GM21381 (cell line): Measurements from ENCODE around the gene SPACDR.

Experiments
- ATAC-seq: cut with Tn5 transposase; IDR thresholded peaks from one replicate; pipeline ENCODE4 v1.9.1; 2021; ENCODE audit warnings: mild to moderate bottlenecking, moderate library complexity; ENCODE audit not compliant: unreplicated experiment

The SPACDR gene

GRCh38 chr7:100437150-100438100 lies 26.6 kb downstream of the SPACDR start:
- ATAC-seq: no peak

DNA sequence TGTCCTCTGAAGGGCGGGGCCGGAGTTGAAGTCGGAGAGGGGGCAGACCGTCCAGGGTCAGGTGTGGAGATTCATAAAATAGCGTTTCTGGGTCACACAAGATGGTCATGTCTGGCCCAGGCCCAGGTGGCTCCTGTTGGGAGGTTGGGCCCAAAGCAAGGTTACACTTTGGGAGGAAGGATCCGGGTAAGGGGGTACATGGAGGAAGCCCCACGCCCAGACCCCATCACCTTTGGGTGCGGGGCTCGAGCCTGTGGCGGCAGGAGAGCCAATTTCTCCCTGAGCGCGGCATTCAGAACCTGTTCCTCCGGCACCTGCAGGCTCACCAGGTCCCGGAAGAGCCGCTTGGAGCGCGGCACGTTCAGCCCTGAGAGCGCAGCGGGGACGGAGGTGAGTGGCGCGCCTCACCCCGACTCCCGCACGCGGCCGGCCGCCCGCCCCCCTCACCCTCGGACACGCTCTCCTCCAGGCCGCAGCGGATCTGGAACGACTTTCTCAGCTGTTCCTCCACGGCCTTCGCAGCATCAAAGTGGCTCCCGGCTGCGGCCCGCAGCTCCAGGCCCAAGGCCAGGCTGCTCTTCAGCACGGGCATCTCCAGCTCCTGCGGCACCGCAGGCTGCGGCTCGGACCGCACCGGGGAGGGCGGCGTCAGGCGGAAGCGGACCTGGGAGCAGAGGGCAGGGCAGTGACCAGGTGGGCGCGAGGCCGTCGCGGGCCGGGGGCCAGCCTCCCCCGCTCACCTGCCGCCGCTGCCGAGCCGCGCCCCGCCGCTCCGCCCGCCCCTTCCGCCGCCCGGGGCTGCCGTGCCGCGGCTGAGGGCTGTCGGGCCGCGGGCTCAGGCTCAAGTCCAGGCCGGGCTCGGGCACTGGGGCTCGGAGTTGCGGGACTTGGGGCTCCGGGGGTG lies 28.4 kb downstream of the SPACDR start:
- peak; percentile 24 for ATAC-seq

DNA sequence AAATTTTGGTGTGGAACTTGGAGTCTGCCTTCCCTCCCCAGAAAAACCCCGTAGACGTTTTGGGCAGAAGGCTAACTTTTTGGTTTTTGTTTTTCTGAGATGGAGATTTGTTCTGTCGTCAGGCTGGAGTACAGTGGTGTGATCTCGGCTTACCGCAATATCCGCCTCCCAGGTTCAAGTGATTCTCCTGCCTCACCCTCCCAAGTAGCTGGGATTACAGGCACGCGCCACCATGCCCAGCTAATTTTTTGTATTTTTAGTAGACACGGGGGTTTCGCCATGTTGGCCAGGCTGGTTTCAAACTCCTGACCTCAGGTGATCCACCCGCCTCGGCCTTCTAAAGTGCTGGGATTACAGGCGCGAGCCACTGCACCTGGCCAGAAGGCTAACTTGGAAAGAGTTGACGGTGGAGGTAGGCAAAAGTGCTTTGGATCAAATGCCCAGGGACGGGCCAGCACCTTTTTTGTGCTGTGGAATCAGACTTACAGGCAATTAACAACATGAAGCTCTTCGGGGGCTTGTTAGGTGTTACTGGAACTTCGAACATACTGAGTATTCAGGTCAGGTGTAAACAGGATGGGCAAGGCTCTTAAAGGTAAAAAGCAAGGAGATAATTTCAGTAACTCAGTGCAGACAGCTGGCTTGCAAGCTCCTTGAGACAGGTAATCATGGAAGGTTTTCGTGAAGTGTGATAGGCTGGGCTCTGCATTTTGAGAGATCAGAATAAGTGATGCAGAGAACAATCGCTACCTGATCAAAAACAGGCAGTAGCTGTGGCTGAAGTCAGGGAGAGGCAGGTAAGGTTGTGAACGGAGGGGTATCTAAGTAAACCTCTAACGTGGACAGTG lies 29.5 kb downstream of the SPACDR start:
- no peak for ATAC-seq

DNA sequence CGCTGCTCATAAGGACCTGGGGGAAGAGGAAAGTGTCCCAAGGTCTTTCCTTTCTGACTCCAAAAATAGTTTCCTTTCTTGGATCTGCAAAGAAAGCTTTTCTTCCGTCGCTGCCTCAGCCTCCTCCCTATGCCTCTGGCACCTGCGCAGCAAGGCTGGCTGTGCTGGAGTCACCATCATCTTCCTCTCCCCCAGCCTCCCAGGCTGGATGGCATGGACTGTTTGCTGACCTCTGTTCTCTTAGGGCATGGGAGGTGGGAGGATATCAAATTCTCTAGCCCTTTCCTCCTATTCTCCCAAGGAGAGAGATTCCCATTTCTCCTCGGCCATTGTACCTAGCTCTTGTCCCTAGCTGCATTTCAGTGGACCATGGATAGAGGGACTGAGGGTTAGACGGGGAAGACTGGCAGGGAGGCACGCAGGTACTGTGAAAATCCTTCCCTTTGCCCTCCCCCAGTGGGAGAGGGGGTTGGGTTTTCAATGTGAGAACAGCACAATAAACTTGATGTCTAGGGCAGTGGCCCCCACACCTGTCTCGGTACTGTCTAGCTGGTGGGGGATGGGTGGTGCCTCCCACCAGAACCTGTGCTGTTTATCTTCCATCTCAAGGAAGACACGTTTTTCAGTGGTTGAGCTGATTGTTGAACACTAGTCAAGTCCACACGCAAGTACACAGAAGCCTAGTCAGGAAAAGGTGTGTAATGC lies 30.3 kb downstream of the SPACDR start:
- ATAC-seq: no peak

DNA sequence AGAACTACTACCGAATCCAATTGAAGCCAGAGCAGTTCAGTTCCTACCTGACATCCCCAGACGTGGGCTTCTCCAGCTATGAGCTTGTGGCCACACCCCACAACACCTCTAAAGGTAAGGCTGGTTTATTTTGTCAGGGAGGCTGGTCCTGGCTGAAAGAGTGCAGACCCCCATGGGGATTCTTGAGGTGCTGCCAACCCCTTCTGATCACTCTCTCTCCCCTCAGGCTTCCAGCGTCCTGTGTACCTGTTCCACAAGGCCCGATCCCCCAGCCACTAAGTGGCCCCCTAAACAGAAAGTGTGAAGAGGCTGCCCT lies 30.8 kb downstream of the SPACDR start:
- no peak for ATAC-seq

DNA sequence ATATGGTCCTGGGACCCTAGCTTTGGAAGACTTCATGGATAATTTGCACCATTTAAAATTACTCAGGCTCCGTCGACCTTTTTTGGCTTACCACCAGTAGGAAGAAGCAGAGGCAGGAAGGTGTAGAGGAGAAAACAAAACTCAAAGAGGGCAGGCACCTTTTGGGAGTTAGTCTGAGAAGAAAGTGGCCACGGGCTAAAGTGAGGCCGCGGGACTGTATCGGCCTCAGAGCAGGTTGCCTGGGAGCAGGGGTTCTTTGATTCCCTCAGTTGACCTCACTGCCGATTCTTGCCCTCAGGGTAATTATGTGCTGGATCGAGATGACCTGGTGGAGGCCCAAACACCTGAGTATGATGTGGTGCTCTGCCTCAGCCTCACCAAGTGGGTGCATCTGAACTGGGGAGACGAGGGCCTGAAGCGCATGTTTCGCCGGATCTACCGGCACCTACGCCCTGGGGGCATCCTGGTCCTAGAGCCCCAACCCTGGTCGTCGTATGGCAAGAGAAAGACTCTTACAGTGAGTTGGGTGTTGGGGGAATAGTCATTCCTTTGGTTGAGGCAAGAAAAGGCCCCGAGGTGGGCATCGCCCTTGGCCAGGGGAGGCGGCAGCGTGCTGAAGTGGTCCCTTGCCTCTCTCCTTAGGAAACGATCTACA lies 31.3 kb downstream of the SPACDR start:
- no peak for ATAC-seq

DNA sequence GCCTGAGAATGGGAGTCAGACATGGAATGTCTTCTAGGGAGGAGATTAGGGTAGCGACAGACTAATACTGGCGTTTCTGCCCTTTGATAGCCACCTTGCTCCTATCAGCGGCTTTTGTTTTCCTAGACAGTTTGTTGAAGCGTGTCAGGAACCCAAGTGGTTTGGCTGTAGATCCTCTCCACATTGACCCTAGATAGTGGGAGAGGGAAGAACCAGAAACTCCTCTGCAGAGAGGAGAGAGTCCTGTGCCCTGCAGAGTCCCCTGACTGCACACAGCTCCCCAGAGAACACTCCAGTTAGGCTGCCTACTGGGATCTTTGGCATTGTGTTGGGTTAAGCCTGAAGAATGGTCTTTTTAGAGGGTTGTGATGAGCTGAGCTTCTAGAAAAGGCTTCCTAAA lies 32.0 kb downstream of the SPACDR start:
- ATAC-seq: no peak

- ATAC-seq: no peak
Measured at GRCh38 chr7:100431286-100431735, 32.7 kb downstream of the SPACDR start.

- no peak for ATAC-seq
Measured at GRCh38 chr7:100430493-100431285, 33.4 kb downstream of the SPACDR start.

- peak; percentile 37 for ATAC-seq
Measured at GRCh38 chr7:100429637-100430492, 34.2 kb downstream of the SPACDR start, which contains the start of gene MEPCE. Gene MEPCE (plus strand): TSS chr7:100429831. CDS start chr7:100430019, 188 bp downstream.

- ATAC-seq: peak; percentile 40
Measured at GRCh38 chr7:100428967-100429636, 35.0 kb downstream of the SPACDR start.

- ATAC-seq: peak; percentile 42
Measured at GRCh38 chr7:100428199-100428966, 35.7 kb downstream of the SPACDR start, which contains the start of gene ZCWPW1. Gene ZCWPW1 (minus strand): TSS chr7:100428703. CDS start chr7:100420649, 8,054 bp downstream.

GRCh38 chr7:100427762-100428198 lies 36.3 kb downstream of the SPACDR start:
- ATAC-seq: no peak

DNA sequence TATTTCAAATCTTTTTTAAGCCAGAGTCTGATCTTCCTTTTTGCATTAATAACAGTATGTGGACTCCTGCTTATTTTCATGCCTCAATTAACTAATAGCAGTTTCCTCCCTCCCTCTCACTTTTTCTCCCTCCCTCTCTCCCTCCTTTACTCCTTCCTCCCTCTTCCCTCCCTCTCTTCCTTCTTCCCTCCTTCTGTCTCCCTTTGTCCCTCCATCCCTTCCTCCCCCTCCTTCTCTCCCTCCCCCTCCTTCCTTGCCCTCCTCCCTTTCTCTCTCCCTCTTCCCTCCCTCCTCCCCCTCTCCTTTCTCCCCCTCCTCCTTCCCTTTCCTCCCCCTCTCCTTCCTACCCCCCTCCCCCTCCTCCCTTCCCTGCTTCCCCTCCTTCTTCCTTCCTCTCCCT lies 37.5 kb downstream of the SPACDR start:
- ATAC-seq: no peak

- ATAC-seq: no peak
Measured at GRCh38 chr7:100425347-100425746, 38.7 kb downstream of the SPACDR start.

GRCh38 chr7:100423315-100423714 lies 40.7 kb downstream of the SPACDR start:
- no peak for ATAC-seq
